Activated naive CD4-positive, alpha-beta T cell treated with anti-CD3 and anti-CD28 coated beads for 36 hours (primary cell): Measurements from ENCODE around the gene MYNN. TPM values are rescaled to one million over a fixed set of nuclear protein-coding genes. Genes with fewer than 3 reads are reported as not detected.
"Not testable (repeated sequence)": the region's sequence is repeated elsewhere in the genome, so short reads cannot be mapped to it uniquely, and the experiment has no call there.

Experiments used
- CTCF ChIA-PET: fragments of 350-600 bp; sonication (Branson Sonifier 250); formaldehyde crosslinking; loops from one replicate; lab custom pipeline; 2021; ENCODE audit warnings: antibody characterized with exemption; lab: Charles Lee
- DNase-seq: peaks from one replicate; pipeline ENCODE4 v3.0.0-alpha.2; 2020
- H3K27ac Mint-ChIP-seq: one replicate; pipeline ENCODE4 v1.8.0; 2021; ENCODE audit warnings: mild to moderate bottlenecking, mixed read lengths
- H3K27me3 Mint-ChIP-seq: one replicate; pipeline ENCODE4 v1.8.0; 2021; ENCODE audit warnings: low read depth, mixed read lengths
- H3K36me3 Mint-ChIP-seq: one replicate; pipeline ENCODE4 v1.8.0; 2021; ENCODE audit warnings: low read depth, mixed read lengths
- H3K4me1 Mint-ChIP-seq: one replicate; pipeline ENCODE4 v1.8.0; 2021; ENCODE audit warnings: low read depth, mixed read lengths
- H3K4me3 Mint-ChIP-seq: one replicate; pipeline ENCODE4 v1.8.0; 2021; ENCODE audit warnings: mild to moderate bottlenecking, moderate library complexity, mixed read lengths
- H3K9me3 Mint-ChIP-seq: one replicate; pipeline ENCODE4 v1.8.0; 2021; ENCODE audit warnings: mixed read lengths
- intact Hi-C: fragments of 100-400 bp; cut with micrococcal nuclease; formaldehyde crosslinking; loops from one replicate; pipeline ENCODE4 v1.15.1; 2023
- total RNA-seq, 2 experiments: library from RNA; stranded (reverse); gene quantifications; one replicate each; pipeline ENCODE4 v1.2.3, GENCODE V29; 2021

The MYNN gene
- 10 to 100 TPM; 12.0 to 13.5 TPM for total RNA-seq

GRCh38 chr3:169772897-169773816, at the start of gene MYNN:
Gene MYNN, plus strand, starts transcription at chr3:169773396. Its CDS starts 900 bp downstream, at chr3:169774296.
- peak within 1 kb of the TSS; percentile 94 for H3K4me3 Mint-ChIP-seq
- CTCF ChIA-PET = interaction anchor here (0.7 kb wide), 1 partner anchor 193 kb away, joined by 3 read pairs; no protein-coding TSS in a partner anchor
- peaks cover 36% of the 10 kb centered on the region for H3K4me1 Mint-ChIP-seq
- H3K36me3 Mint-ChIP-seq = peaks cover 18% of the 10 kb centered on the region
- DNase-seq = peak; percentile 94
- H3K9me3 Mint-ChIP-seq = no peaks in the 10 kb centered on the region
- H3K27me3 Mint-ChIP-seq = no peaks in the 10 kb centered on the region
- intact Hi-C loops = loop anchor here (1.0 kb wide), 9 partner anchors 8 to 1097 kb away; partner anchors contain the start of genes PHC3, PRKCI, RPL22L1 and SEC62
- peak within 1 kb of the TSS; percentile 97 for H3K27ac Mint-ChIP-seq

DNA sequence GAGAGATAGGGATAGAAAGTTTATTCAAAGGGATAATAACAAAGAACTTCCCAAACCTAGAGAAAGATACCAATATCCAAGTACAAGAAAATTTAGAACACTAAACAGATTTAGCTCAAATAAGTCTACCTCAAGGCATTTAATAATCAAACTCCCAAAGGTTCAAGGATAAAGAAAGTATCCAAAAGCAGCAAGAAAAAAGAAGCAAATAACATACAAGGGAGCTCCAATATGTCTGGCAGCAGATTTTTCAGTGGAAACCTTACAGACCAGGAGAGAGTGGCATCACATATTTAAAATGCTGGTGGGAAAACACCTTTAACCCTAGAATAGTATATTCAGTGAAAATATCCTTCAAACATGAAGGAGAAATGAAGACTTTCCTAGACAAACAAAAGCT, 41.3 kb upstream of the MYNN start:
- DNase-seq, H3K4me1 Mint-ChIP-seq, intact Hi-C loops, H3K27ac Mint-ChIP-seq, H3K36me3 Mint-ChIP-seq, H3K4me3 Mint-ChIP-seq: not testable (repeated sequence)
- peaks cover 21% of the 10 kb centered on the region for H3K27me3 Mint-ChIP-seq
- peaks cover 20% of the 10 kb centered on the region for H3K9me3 Mint-ChIP-seq
- CTCF ChIA-PET = interaction anchor here (0.7 kb wide), 1 partner anchor 14 kb away, joined by 3 read pairs; no protein-coding TSS in a partner anchor

DNA sequence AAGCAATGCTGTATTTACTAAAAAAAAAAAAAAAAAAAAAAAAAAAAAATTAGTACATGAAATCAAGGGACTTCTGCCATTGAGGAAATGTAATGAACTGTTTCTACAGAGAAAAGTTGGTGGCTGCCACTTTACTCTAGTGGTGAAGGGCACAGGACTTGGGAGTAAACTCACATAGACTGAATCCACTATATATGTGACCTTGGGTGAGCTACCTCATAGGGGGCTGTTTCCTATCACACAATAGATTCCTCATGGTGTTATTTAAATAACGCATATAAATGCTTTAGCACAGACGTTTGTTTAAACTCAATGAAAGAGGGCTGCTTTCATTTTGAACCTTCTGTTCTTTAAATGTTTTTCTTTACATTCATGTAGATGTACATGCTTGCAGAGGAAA, 34.1 kb upstream of the MYNN start:
- CTCF ChIA-PET = no interaction called here
- H3K27me3 Mint-ChIP-seq = peaks cover 5% of the 10 kb centered on the region

GRCh38 chr3:169744366-169745054, 28.7 kb upstream of the MYNN start:
- Mint-ChIP-seq H3K4me3 (no peak overlapping the region), H3K9me3 (no peaks in the 10 kb centered on the region), H3K27me3 (peaks cover 16% of the 10 kb centered on the region), H3K4me1 (peaks cover 14% of the 10 kb centered on the region), H3K36me3 (no peaks in the 10 kb centered on the region), H3K27ac (no peak overlapping the region)
- intact Hi-C loops = loop anchor here (1.0 to 5.0 kb wide), 5 partner anchors 77 to 1697 kb away; no protein-coding TSS in a partner anchor
- CTCF ChIA-PET = interaction anchor here (0.6 to 2.0 kb wide), 16 partner anchors 10 to 1045 kb away, joined by 3 to 8 read pairs (median 4); no protein-coding TSS in a partner anchor
- DNase-seq = no peak

More for the DNA sequence above, 34.1 kb upstream of the MYNN start:
- intact Hi-C loops = no loop called here
- Mint-ChIP-seq H3K4me1 (no peaks in the 10 kb centered on the region), H3K36me3 (peaks cover 1% of the 10 kb centered on the region), H3K9me3 (peaks cover 12% of the 10 kb centered on the region), H3K4me3 (no peak overlapping the region), H3K27ac (no peak overlapping the region)
- DNase-seq = no peak

DNA sequence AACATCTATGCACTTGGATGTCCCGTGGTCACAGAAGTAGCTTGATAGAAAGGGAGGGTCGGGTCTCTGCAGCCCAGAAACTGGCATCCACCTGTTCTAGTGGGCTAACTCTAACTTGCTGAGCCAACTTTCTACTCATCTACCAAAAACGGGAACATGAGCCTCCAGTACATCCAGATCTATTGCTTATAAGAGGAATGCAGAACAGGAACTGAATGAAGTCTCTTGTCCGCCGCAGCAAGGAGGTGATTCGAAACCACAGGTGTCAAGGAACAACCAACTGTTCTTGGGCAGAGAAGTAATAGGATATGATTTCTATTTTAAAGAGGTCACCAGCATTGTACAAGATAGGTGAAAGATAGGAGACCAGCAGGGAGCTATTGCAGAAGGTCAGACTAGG, 26.3 kb upstream of the MYNN start:
- no peak for DNase-seq
- CTCF ChIA-PET = no interaction called here
- no peaks in the 10 kb centered on the region for H3K9me3 Mint-ChIP-seq
- H3K4me3 Mint-ChIP-seq = no peak overlapping the region
- H3K36me3 Mint-ChIP-seq = no peaks in the 10 kb centered on the region
- peaks cover 16% of the 10 kb centered on the region for H3K27me3 Mint-ChIP-seq
- intact Hi-C loops = loop anchor here (5.0 kb wide), 1 partner anchor 185 kb away; no protein-coding TSS in a partner anchor
- H3K4me1 Mint-ChIP-seq = peaks cover 14% of the 10 kb centered on the region
- no peak overlapping the region for H3K27ac Mint-ChIP-seq

DNA sequence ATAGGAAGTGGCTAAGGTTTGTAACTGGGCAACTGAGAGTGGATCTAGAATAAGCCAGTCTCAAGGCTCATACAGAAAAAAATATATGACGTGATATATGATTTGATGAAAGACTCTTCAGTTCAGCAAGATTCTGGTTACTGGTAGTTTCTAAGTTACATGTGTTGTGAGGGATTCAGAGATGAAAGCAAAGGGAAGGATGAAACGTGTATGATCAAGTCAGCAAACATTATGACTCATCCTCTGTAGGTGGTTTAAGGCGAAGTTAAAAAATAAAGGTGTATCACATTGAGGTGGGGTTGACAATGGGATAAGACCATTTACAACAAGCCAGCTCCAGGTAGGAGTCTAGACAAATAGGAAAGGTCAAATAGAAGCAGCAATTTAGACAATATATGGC, 24.5 kb upstream of the MYNN start:
- H3K27ac Mint-ChIP-seq = no peak overlapping the region

GRCh38 chr3:169750665-169751064, 22.5 kb upstream of the MYNN start:
- Mint-ChIP-seq H3K4me1 (peaks cover 10% of the 10 kb centered on the region), H3K4me3 (no peak overlapping the region), H3K27ac (no peak overlapping the region), H3K36me3 (no peaks in the 10 kb centered on the region), H3K27me3 (peaks cover 19% of the 10 kb centered on the region), H3K9me3 (no peaks in the 10 kb centered on the region)
- CTCF ChIA-PET = no interaction called here
- intact Hi-C loops = no loop called here
- DNase-seq = no peak

More for the DNA sequence above, 24.5 kb upstream of the MYNN start:
- intact Hi-C loops = loop anchor here (1.0 to 5.0 kb wide), 2 partner anchors 24 to 186 kb away; no protein-coding TSS in a partner anchor
- no peak for DNase-seq
- CTCF ChIA-PET = interaction anchor here (0.9 to 1.1 kb wide), 2 partner anchors 61 to 600 kb away, joined by 3 to 5 read pairs; no protein-coding TSS in a partner anchor
- no peaks in the 10 kb centered on the region for H3K9me3 Mint-ChIP-seq
- no peak overlapping the region for H3K4me3 Mint-ChIP-seq
- peaks cover 14% of the 10 kb centered on the region for H3K4me1 Mint-ChIP-seq
- peaks cover 19% of the 10 kb centered on the region for H3K27me3 Mint-ChIP-seq
- H3K36me3 Mint-ChIP-seq = no peaks in the 10 kb centered on the region

GRCh38 chr3:169751875-169752274, 21.3 kb upstream of the MYNN start:
- H3K36me3 Mint-ChIP-seq = no peaks in the 10 kb centered on the region
- peaks cover 14% of the 10 kb centered on the region for H3K27me3 Mint-ChIP-seq
- H3K4me3 Mint-ChIP-seq = no peak overlapping the region
- CTCF ChIA-PET = no interaction called here
- H3K4me1 Mint-ChIP-seq = peaks cover 10% of the 10 kb centered on the region
- H3K9me3 Mint-ChIP-seq = no peaks in the 10 kb centered on the region
- no peak for DNase-seq
- no peak overlapping the region for H3K27ac Mint-ChIP-seq
- intact Hi-C loops = no loop called here

- intact Hi-C loops = loop anchor here (5.0 kb wide), 1 partner anchor 92 kb away; the partner anchor contains the start of gene MECOM
- no peaks in the 10 kb centered on the region for H3K9me3 Mint-ChIP-seq
- no peak for DNase-seq
- H3K4me1 Mint-ChIP-seq = peaks cover 13% of the 10 kb centered on the region
- CTCF ChIA-PET = interaction anchor here (1.2 to 1.6 kb wide), 2 partner anchors 10 to 15 kb away, joined by 4 to 5 read pairs; partner anchors contain the start of gene ACTRT3
- H3K27me3 Mint-ChIP-seq = peaks cover 2% of the 10 kb centered on the region
- no peak overlapping the region for H3K4me3 Mint-ChIP-seq
- no peak overlapping the region for H3K27ac Mint-ChIP-seq
- H3K36me3 Mint-ChIP-seq = no peaks in the 10 kb centered on the region
Measured at GRCh38 chr3:169754711-169755110, 18.5 kb upstream of the MYNN start.

- Mint-ChIP-seq H3K9me3 (no peaks in the 10 kb centered on the region), H3K27ac (no peak overlapping the region), H3K36me3 (no peaks in the 10 kb centered on the region), H3K4me1 (peaks cover 17% of the 10 kb centered on the region), H3K27me3 (peaks cover 2% of the 10 kb centered on the region), H3K4me3 (no peak overlapping the region)
- CTCF ChIA-PET = no interaction called here
- intact Hi-C loops = loop anchor here (5.0 kb wide), 1 partner anchor 93 kb away; the partner anchor contains the start of gene MECOM
- no peak for DNase-seq
Measured at GRCh38 chr3:169755488-169755887, 17.7 kb upstream of the MYNN start.

DNA sequence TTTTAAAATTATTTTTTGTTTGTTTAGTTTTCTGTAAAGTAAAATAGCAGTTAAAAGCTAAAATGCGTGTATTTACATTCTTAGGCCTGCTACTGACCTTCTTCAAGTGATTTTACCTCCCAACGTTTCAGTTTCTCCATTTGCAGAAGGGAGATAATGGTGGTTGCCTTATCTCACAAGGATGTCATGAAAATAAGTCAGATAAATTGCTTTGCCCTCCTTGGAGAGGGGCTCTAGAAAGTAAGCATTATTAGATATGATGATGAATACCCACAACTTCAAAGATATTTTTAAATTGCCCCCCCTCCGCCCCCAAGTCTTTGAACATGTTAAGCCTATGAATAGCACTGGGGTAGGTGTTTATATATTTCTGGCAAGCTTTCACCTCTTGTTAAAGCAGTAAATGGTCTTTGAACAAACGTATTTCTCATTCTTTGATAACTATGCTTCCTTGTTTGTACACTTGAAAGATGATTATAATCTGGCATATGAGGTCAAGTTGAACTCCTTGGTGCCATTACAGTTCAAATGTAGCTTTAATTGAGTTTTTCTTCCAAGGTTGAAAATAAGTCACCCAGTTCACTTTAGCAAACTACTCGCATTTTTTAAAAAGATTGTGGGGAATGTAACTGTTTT, 14.7 kb upstream of the MYNN start:
- no peak overlapping the region for H3K4me3 Mint-ChIP-seq
- peaks cover 2% of the 10 kb centered on the region for H3K36me3 Mint-ChIP-seq
- CTCF ChIA-PET = interaction anchor here (0.8 to 2.2 kb wide), 2 partner anchors 14 to 196 kb away, joined by 3 to 8 read pairs; no protein-coding TSS in a partner anchor
- intact Hi-C loops = loop anchor here (2.0 to 5.0 kb wide), 3 partner anchors 96 to 814 kb away; partner anchors contain the start of gene MECOM
- DNase-seq = no peak
- H3K27me3 Mint-ChIP-seq = no peaks in the 10 kb centered on the region
- H3K27ac Mint-ChIP-seq = no peak overlapping the region
- H3K9me3 Mint-ChIP-seq = no peaks in the 10 kb centered on the region
- H3K4me1 Mint-ChIP-seq = peaks cover 22% of the 10 kb centered on the region
